ENCODE measurements around the gene KCP.

Gene KCP

GRCh38 chr7:128862571-128863432 lies 47.7 kb downstream of the KCP start, which contains the start of gene ATP6V1F:
TSS of gene ATP6V1F (plus strand) at chr7:128862856. CDS start at chr7:128862905, 49 bp downstream.
- DNase-seq (ENCODE audit: extremely low read depth, low read depth): peak; percentile 93
- TF ChIP-seq CTCF (IDR thresholded peaks at IDR 0.05; ENCODE audit: low read depth, low read length): no peak

GRCh38 chr7:128861957-128862570 lies 48.4 kb downstream of the KCP start:
- DNase-seq (ENCODE audit: extremely low read depth, low read depth): no peak
- no peak for TF ChIP-seq CTCF (IDR thresholded peaks at IDR 0.05; ENCODE audit: low read depth, low read length)

DNA sequence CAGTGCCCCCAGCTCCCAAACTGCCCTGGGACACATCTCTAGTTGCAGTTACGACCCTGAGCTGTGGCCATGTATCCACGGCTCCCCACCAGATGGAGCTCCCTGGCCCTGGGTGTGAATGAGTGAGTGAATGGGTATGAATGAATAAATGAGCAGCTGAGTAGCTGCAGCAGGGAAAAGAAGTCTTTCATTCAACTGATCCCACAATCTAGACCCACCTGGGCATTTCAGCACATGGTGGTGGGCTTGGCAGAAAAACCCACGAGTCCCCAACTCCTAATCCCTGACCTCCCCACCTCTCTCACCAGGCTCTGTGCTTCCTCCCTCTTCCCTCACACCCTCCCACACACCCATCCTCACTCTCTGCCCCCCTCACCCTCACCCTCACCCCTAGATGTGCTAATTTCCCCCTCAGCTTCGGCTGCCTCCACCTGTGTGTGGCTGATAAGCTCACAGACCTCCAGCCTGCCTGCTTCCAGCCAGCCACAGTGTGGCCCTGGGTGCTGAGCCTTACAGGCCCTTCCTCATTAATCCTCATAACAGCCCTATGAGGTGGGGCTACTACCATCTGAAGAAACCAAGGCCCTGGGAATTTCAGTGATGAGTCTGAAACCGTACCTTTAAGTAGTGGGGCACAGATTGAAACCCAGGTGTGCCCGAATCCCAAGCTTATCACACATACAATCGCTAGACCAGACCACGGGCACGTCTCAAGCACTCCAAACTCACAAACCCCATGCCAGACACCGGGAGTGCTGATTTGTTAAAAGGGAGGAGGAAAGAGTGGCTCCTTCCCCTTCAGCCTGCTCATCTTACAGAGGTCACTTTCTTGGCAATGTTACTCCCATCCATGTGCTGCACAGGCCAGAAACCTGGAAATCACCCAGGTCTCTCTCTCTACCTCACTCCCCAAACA lies 50.1 kb downstream of the KCP start:
- peak; percentile 18 for TF ChIP-seq CTCF (IDR thresholded peaks at IDR 0.05; ENCODE audit: low read depth, low read length)
- DNase-seq (ENCODE audit: extremely low read depth, low read depth): peak; percentile 66

DNA sequence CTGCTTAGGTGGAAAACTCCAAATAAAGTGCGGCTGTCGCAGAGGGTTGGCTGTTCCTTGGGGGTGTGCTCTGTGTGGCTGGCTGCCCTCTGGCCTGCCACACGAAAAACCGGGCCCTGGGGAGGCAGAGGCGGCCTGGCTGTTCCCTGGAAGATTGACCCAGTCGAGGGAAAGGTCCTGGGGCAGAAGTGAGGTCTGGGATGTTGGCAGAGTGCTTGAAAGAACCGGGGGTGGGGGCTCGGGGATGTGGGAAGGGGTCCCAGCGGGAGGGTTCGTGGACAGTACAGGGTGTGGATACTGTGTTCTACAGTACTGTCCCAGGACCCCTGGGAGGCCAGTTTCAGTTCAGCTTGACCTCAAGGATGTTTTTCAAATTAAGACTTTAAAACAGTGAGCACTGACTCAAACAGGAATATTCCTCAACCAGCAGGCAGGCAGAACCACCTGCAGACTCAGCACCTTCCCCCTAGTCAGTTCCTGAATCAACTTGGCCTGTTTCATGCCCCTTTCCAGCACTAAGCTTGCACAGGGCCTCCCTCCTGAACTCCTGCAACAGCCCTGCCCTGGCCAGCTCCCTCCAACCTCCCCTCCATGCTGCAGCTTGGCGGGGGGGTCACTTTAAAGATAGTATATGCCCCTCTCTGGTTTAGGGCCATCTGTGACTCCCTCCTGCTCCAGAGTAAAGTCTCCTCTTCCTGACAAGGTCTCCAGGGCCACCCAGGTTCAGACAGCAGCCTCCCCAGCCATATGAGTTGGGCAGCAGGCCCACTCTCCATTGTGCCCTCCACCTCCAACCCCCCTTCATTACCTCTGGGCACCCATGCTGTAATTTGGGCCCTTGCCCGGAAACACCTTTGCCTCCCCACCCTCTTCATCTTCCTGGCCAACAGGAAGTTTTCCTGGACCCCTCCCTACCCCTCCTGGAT lies 51.0 kb downstream of the KCP start:
- DNase-seq (ENCODE audit: extremely low read depth, low read depth): no peak
- TF ChIP-seq CTCF (IDR thresholded peaks at IDR 0.05; ENCODE audit: low read depth, low read length): no peak

- no peak for DNase-seq (ENCODE audit: extremely low read depth, low read depth)
- no peak for TF ChIP-seq CTCF (IDR thresholded peaks at IDR 0.05; ENCODE audit: low read depth, low read length)
These were observed 51.9 kb downstream of the KCP start for GRCh38 chr7:128858380-128859231.
